Thyroid gland (tissue), 4 donors: Measurements from ENCODE around the gene C17orf107.

ENCODE experiments used
- CTCF ChIP-seq, 6 experiments: fragments of 200-600 bp in 3 of 6; fragments of 450-650 bp in 3 of 6; sonication (generic) in 3 of 6; IDR thresholded peaks; one replicate each; pipeline ENCODE4 v1.5.1; 2016 to 2019; ENCODE audit warnings: antibody characterized with exemption in 6 of 6, mild to moderate bottlenecking in 2 of 6, inconsistent platforms in 1 of 6, moderate library complexity in 1 of 6
- POLR2A ChIP-seq, 2 donors: fragments of 450-650 bp; IDR thresholded peaks; one replicate each; pipeline ENCODE4 v1.6.1; 2017; ENCODE audit warnings: antibody characterized with exemption in 2 of 2, mild to moderate bottlenecking in 2 of 2, moderate library complexity in 1 of 2

- TF ChIP-seq POLR2A (IDR thresholded peaks at IDR 0.05) (no peak), CTCF (IDR thresholded peaks at IDR 0.05) (no peak)
Observed at GRCh38 chr17:4936436-4936835, 37.1 kb downstream of the C17orf107 start.
